T-helper 17 cell (primary cell): Measurements from ENCODE around the gene SH3TC1. TPM values are rescaled to one million over a fixed set of nuclear protein-coding genes. Genes with fewer than 3 reads are reported as not detected.
A peak's percentile ranks its signal among the peaks of the same experiment; 100 is the strongest.

ENCODE experiments used
- ATAC-seq: fragments of 150-1000 bp; cut with Tn5 transposase; 2 replicates; pipeline ENCODE4 v1.10.0; 2021; ENCODE audit warnings: mild to moderate bottlenecking, moderate library complexity
- DNase-seq, 3 donors: peaks; one replicate each; pipeline versions ENCODE4 v3.0.0 to v3.0.0-alpha.2; 2020 to 2021
- H3K9me3 ChIP-seq: one replicate; pipeline ENCODE4 v1.7.0; 2013; ENCODE audit warnings: low read length, mild to moderate bottlenecking; ENCODE audit not compliant: control insufficient read depth, poor library complexity, severe bottlenecking
- H3K27ac Mint-ChIP-seq: one replicate; pipeline ENCODE4 v1.8.0; 2022; ENCODE audit warnings: mild to moderate bottlenecking, moderate library complexity, mixed read lengths
- H3K27me3 Mint-ChIP-seq: one replicate; pipeline ENCODE4 v1.8.0; 2022; ENCODE audit warnings: mixed read lengths
- H3K36me3 Mint-ChIP-seq: one replicate; pipeline ENCODE4 v1.8.0; 2022; ENCODE audit warnings: low read depth, mixed read lengths
- H3K4me1 Mint-ChIP-seq: one replicate; pipeline ENCODE4 v1.8.0; 2022; ENCODE audit warnings: mild to moderate bottlenecking, mixed read lengths
- H3K4me3 Mint-ChIP-seq: one replicate; pipeline ENCODE4 v1.8.0; 2022; ENCODE audit warnings: mild to moderate bottlenecking, moderate library complexity, mixed read lengths
- total RNA-seq, 4 donors: library from RNA in 2 of 4; stranded (reverse) in 2 of 4; gene quantifications; one replicate each; pipeline ENCODE4 v1.2.3 and lab custom pipeline; 2022 to 2026

SH3TC1 gene
- total RNA-seq, 2 donors from 2014 or later: 134 TPM

DNA sequence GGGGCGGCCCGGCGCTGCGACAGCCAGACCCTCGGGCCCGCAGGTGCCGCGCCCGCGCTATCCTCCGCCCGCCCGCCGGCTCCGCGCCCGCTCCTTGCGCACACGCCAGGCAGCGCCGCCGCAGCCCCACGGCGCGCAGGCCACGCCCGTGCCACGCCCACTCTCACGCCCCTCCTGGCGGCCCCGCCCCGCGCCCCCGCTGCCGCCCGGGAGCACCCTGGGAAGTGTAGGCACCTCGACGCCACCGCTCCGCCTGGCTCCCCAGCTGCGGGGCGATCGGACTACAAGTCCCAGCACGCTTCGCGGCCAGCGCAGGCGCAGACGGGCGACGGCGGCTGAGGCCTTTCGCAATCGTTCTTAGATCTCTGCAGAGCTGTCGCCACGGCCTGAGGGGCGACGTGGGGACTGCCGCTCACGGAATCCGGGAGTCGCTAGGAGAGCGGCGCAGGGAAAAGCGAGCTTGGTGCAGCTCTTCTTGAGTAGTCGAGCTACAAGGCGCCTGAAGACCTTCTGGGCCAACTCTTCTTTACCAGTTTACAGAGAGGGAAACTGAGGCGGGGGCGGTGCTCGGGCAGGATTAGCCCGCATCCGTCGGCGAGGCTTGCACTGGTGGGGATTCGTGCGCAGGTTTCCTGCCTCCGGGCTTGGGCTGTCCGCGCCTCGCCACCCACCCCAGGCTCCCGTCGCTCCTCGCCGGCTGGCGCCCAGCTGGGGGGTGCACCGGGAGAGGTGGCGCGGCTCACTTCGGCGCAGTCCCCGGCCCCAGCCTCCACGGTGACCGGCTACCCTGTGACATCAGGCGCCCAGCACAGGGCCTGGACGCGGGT lies 40.2 kb upstream of the SH3TC1 start, which contains the start of gene ABLIM2:
Gene ABLIM2 (minus strand): TSS at position 104 of the 827 bp plus-strand sequence. CDS start 124 bp downstream, outside the sequence.
- peak within 1 kb of the TSS; percentile 93 for H3K27ac Mint-ChIP-seq
- ATAC-seq: peak; percentile 99

DNA sequence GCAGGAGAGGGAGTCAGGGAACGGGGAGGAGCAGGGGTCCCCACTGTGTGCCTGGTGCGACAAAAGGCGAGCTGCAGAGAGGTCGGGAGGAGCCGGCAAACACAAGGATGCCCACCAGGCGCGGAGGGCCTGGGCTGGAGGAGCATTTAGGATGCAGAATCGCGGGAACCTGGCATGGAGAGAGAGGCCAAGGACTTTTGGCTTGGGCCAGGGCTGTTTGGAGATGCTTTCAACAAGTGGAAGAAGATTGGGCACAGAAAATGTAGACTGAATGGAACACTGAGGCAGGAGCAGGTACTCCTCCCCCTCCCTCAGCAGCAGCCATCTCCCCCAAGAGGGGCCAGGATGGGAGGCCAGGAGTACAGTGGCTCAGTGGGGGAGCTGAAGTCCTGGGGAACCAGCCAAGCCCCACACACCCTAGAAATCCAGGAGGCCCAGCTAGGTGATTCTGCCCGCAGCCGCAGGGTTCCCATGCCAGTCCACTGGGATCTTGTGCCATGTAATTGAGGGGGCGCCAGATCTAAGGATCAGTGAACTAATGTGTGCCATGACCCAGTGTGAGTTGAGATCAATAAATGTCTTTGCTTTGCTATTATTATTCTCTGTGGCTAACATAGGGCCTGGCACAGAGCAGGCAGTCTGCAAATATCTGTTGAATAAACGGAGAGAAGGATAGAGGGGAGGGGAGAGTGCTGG lies 39.4 kb upstream of the SH3TC1 start:
- Mint-ChIP-seq H3K27me3 (peaks cover 5% of the 10 kb centered on the region), H3K4me1 (peaks cover 14% of the 10 kb centered on the region), H3K27ac (peak overlapping the region; percentile 93), H3K36me3 (peaks cover 3% of the 10 kb centered on the region), H3K4me3 (peak overlapping the region; percentile 100)
- ATAC-seq: no peak
- H3K9me3 ChIP-seq: no peaks in the 10 kb centered on the region
- DNase-seq: no peak

More for the DNA sequence above, 40.2 kb upstream of the SH3TC1 start, which contains the start of gene ABLIM2:
- H3K4me3 Mint-ChIP-seq: peak within 1 kb of the TSS; percentile 100
- H3K27me3 Mint-ChIP-seq: peaks cover 5% of the 10 kb centered on the region
- H3K9me3 ChIP-seq: no peaks in the 10 kb centered on the region
- H3K4me1 Mint-ChIP-seq: peaks cover 14% of the 10 kb centered on the region
- H3K36me3 Mint-ChIP-seq: peaks cover 3% of the 10 kb centered on the region
- DNase-seq: peak; percentile 99 to 100 (median 99)

DNA sequence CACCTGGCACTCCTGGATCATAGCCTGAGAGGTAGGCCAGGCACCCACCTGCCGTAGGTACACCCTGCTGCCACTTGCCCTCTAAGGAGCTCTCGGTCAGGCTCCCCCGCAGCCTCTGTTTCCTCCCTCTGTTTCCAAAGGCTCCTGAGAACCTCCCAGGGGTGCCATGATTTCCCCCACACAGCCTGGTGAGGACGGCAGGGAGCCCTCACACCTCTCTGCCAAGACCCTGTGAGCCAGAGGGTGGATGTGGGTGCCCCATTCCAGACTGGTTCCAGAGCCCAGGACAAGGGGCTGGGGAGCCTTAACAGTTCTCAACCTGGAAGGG lies 38.9 kb upstream of the SH3TC1 start:
- H3K9me3 ChIP-seq: no peaks in the 10 kb centered on the region
- Mint-ChIP-seq H3K36me3 (peaks cover 3% of the 10 kb centered on the region), H3K27ac (peak overlapping the region; percentile 93), H3K27me3 (peaks cover 5% of the 10 kb centered on the region), H3K4me3 (peak overlapping the region; percentile 100), H3K4me1 (peaks cover 14% of the 10 kb centered on the region)
- ATAC-seq: no peak
- no peak for DNase-seq

DNA sequence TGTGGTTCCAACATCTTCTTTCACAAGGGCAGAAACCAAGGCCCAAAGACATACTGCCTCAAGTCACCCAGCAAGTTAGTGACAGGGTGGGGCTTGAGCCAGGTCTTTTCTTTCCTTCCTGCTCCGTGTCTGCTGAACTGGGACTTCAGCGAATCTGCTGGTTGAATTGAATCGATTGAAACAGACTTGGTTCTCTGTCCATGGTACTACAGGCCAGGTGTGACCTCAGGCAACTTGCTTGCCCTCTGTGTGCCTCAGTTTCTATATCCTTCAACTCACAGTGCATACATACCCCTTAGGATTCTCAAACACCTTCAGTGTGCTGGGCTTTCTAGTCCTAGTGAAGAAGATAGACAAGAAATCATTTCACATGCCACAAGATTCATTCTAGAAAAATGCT lies 38.5 kb upstream of the SH3TC1 start:
- ATAC-seq (no peak), DNase-seq (no peak)
- Mint-ChIP-seq H3K4me1 (peaks cover 14% of the 10 kb centered on the region), H3K36me3 (peaks cover 3% of the 10 kb centered on the region), H3K4me3 (no peak overlapping the region), H3K27ac (peak overlapping the region; percentile 93), H3K27me3 (peaks cover 5% of the 10 kb centered on the region)
- H3K9me3 ChIP-seq: no peaks in the 10 kb centered on the region

DNA sequence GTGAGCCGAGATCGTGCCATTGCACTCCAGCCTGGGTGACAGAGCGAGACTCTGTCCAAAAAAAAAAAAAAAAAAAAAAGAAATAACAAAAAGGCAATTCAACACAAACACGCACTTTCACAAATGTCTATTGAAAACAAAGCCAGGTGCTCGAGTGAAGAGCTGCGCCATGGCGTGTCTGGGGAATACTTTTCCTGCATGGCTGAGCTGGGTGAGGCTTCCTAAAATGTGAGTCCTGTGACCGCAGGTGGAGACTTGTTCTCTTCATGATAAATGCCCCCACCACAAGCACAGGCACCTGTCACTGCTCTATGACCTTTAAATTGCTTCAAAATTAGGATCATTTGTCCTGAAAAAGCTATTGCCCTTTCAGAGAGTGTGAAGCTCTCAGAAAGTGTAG lies 36.5 kb upstream of the SH3TC1 start:
- no peak for ATAC-seq
- DNase-seq: no peak
- Mint-ChIP-seq H3K4me3 (no peak overlapping the region), H3K27ac (no peak overlapping the region), H3K36me3 (peaks cover 3% of the 10 kb centered on the region), H3K4me1 (peaks cover 11% of the 10 kb centered on the region), H3K27me3 (peaks cover 2% of the 10 kb centered on the region)
- no peaks in the 10 kb centered on the region for H3K9me3 ChIP-seq

DNA sequence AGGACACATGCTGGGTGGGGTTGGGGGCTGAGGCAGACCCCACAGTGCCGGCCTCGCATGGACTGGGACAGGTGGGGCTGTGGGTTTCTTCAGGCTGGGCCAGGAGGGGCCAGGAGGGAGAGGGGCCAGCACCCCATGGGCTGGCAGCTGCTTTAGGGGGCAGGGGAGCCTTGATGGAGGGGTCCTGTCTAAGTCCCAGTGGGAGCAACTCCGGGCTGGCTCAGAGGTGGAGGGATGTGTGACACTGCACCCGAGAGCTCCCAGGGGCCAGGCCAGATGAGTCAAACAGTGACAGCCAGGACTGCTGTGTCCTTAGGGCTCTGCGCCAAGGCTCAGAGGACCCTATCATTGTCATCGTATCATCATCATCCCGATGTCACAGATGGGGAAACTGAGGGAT lies 36.1 kb upstream of the SH3TC1 start:
- Mint-ChIP-seq H3K27ac (no peak overlapping the region), H3K27me3 (no peaks in the 10 kb centered on the region), H3K4me1 (peaks cover 11% of the 10 kb centered on the region), H3K36me3 (peaks cover 3% of the 10 kb centered on the region), H3K4me3 (no peak overlapping the region)
- H3K9me3 ChIP-seq: peaks cover 2% of the 10 kb centered on the region
- ATAC-seq: no peak
- DNase-seq: no peak

DNA sequence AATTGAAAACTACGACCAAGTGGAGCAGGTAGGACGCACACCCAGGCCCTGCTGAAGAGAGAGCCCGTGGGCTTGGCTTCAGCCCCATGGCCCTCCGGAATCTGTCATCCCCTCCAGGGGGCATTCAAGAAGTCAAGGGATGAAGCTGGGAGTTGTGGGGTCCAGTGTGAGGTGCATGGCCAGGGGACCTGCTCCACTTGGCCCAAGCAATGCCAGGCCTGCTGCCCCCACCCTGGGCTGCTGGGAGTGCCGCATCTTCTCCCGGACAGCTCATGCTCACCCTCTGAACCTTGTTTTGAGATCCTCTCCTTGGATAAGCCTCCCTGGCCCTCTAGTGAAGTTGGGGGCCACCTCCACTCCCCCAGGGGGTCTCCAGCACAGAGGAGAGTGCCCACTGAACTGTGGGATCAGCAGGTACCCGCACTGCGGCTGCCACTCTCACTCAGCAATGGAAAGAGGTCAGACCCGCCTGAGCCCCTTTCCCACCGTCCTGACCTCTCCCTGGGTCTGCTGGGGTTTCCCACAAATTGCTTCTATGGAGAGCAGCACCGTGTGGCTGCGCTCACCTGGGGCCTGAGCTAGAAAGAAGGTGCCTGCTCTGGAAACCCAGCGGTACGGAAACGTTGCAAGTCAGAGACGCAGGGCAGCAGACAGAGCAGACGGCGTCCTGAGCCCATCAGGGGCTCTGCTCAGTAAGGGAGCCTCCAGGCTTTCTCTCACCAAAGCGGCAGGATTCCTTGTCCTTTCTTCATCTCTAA lies 35.5 kb upstream of the SH3TC1 start:
- H3K27ac Mint-ChIP-seq: no peak overlapping the region
- H3K27me3 Mint-ChIP-seq: no peaks in the 10 kb centered on the region
- H3K4me1 Mint-ChIP-seq: peaks cover 11% of the 10 kb centered on the region
- peaks cover 3% of the 10 kb centered on the region for H3K36me3 Mint-ChIP-seq
- peaks cover 7% of the 10 kb centered on the region for H3K9me3 ChIP-seq
- no peak overlapping the region for H3K4me3 Mint-ChIP-seq
- ATAC-seq: no peak
- DNase-seq: no peak

DNA sequence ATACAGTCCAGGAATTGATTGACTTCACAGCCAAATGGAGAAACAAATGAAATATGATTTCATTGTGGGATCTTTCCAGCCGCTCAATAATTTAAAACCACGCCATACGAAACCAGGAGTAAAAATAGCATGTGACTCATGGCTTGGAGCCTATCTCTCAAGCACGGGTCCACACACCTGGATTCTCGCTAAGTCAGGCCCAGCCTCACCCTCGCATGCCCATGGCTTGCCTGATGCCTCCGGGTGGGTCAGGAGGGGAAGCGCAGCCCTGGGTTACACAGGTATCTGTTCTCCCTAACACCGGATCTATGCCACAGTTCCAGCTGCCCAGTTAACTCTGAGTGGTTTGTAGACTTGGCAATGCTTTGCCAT lies 34.9 kb upstream of the SH3TC1 start:
- Mint-ChIP-seq H3K27ac (no peak overlapping the region), H3K4me3 (no peak overlapping the region), H3K4me1 (peaks cover 7% of the 10 kb centered on the region), H3K27me3 (no peaks in the 10 kb centered on the region), H3K36me3 (no peaks in the 10 kb centered on the region)
- no peak for ATAC-seq
- DNase-seq: no peak
- peaks cover 11% of the 10 kb centered on the region for H3K9me3 ChIP-seq

DNA sequence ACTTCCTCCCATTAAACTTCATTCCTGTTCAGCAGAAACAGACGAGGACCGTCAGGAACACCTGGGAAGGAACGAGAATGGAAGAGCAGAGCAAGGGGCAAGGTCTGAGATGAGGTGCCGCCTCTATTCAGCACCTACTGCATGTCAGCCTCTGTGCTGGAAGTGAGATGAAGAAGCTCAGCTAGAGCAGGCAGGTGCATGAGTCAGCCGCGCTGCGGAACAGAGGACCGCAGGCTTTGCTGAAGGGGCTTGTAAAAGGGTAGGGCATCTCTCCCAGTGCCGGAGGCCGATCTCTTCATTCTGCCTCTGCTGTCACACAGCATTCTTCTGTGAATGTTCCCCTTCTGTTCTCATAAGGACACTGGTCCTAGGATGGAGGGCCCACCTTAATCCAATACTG lies 34.4 kb upstream of the SH3TC1 start:
- no peak overlapping the region for H3K27ac Mint-ChIP-seq
- no peak for ATAC-seq
- H3K27me3 Mint-ChIP-seq: no peaks in the 10 kb centered on the region

DNA sequence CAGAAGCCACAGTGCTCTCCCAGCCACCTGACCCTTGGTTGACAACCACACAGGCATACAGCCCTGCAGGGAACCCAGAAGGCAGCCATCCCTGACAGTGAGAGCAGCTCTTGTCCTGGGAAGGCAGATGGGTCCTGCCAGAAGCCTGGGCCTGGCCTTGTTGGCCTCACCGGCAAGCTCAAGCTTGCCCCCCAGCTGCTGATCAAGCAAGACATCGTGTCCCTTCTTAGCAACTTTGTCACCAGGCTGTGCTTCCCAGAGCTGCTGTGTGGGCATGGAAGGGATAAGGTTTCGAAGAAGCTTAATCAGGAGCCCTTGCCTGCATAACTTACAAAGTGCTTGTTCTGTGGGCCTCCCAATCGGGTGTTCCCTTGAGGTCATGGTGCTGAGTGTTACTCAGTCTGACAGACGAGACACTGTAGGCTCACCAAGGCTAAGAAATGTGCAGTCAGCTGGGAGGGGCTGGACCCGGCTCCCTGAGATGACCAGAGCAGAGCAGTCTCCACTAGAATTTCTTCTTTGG lies 33.7 kb upstream of the SH3TC1 start:
- no peak overlapping the region for H3K27ac Mint-ChIP-seq
- no peak overlapping the region for H3K4me3 Mint-ChIP-seq
- H3K4me1 Mint-ChIP-seq: no peaks in the 10 kb centered on the region
- ATAC-seq (no peak), DNase-seq (no peak)
- peaks cover 11% of the 10 kb centered on the region for H3K9me3 ChIP-seq
- H3K27me3 Mint-ChIP-seq: no peaks in the 10 kb centered on the region
- no peaks in the 10 kb centered on the region for H3K36me3 Mint-ChIP-seq

More for the DNA sequence above, 34.4 kb upstream of the SH3TC1 start:
- Mint-ChIP-seq H3K4me3 (no peak overlapping the region), H3K4me1 (peaks cover 5% of the 10 kb centered on the region), H3K36me3 (no peaks in the 10 kb centered on the region)
- DNase-seq: no peak
- peaks cover 11% of the 10 kb centered on the region for H3K9me3 ChIP-seq

DNA sequence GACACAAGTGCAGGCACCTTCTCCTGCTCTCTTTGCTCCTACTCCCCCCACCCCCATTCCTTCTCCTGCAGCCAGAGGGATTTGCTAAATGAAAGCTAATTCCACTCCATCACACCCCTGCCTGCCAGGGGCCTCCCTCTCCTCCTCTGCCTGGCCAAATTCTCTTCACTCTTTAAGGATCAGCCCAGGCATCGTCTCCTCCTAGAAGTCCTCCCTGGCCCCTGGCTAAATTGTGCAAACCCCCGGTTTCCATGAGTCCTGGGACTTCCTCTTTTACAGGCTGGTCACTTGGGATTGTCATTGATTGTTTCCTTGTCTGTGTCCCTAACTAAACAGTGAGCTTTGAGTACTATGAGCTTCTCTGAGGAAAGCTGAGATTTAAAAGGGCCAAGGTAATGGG lies 31.8 kb upstream of the SH3TC1 start:
- Mint-ChIP-seq H3K4me1 (peaks cover 8% of the 10 kb centered on the region), H3K36me3 (no peaks in the 10 kb centered on the region), H3K27me3 (peaks cover 10% of the 10 kb centered on the region), H3K4me3 (no peak overlapping the region), H3K27ac (no peak overlapping the region)
- DNase-seq: no peak
- ATAC-seq: no peak
- H3K9me3 ChIP-seq: peaks cover 11% of the 10 kb centered on the region

DNA sequence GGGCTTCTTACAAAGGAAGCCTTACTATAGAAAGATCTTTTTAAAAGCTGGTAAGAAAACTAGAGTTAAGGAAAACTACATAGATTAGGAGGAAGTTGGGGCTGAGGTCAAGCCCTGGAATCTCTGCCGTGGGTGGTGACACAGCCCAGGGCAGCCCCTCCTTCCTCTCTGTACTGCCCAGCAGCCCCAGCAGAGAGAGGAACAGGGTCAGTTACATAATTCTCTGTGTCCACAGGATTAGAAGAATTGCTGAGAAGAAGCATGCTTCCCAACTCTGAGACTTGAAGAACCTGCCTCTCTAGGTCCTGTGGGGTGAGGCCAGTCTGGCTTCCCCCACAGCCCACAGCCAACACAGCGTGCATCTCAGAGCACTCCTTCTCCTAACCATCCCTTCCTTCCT lies 31.3 kb upstream of the SH3TC1 start:
- H3K36me3 Mint-ChIP-seq: no peaks in the 10 kb centered on the region
- H3K27me3 Mint-ChIP-seq: peaks cover 10% of the 10 kb centered on the region
- H3K4me3 Mint-ChIP-seq: no peak overlapping the region
- no peak for DNase-seq
- H3K9me3 ChIP-seq: peaks cover 11% of the 10 kb centered on the region
- no peak overlapping the region for H3K27ac Mint-ChIP-seq
- H3K4me1 Mint-ChIP-seq: peaks cover 10% of the 10 kb centered on the region
- ATAC-seq: no peak

DNA sequence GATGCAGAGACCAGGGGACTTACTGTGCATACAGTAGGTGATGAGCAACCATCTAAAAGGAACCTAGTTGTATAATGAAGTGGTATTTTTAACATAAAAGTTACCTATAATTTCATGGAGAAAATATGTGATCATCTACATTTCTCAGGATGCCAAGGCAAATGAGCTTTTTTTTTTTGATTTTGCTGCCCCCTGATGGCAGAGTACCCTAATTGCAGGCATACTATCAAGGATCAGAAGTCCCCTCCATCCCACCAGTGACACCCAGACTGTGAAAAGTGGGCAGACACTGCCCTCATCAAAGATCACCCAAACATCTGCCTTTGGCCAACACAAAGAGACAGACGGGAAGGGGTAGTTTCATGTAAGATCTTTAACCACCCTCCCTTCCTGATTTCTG lies 30.9 kb upstream of the SH3TC1 start:
- DNase-seq: no peak
- Mint-ChIP-seq H3K27ac (no peak overlapping the region), H3K4me1 (peaks cover 10% of the 10 kb centered on the region), H3K36me3 (no peaks in the 10 kb centered on the region), H3K4me3 (no peak overlapping the region), H3K27me3 (peaks cover 10% of the 10 kb centered on the region)
- no peak for ATAC-seq
- peaks cover 11% of the 10 kb centered on the region for H3K9me3 ChIP-seq
